Stomach (tissue), 9 donors: ENCODE data around the gene MYH4. TPM values are rescaled to one million over a fixed set of nuclear protein-coding genes. Genes with fewer than 3 reads are reported as not detected.

Experiments
- DNase-seq, 2 donors: peaks; one replicate each; pipeline versions ENCODE4 v3.0.0 to v3.0.0-alpha.2; 2013 to 2019
- H3K27ac ChIP-seq, 5 donors: fragments of 200-600 bp in 4 of 5; sonication (generic) in 4 of 5; one replicate each; pipeline ENCODE4 v1.5.1; 2013 to 2019; ENCODE audit warnings: mild to moderate bottlenecking in 1 of 5, moderate library complexity in 1 of 5
- H3K27me3 ChIP-seq, 3 donors: fragments of 200-600 bp; sonication (generic); one replicate each; pipeline ENCODE4 v1.5.1; 2017 to 2019; ENCODE audit warnings: mixed run types in 1 of 3
- H3K36me3 ChIP-seq, 4 donors: fragments of 200-600 bp; sonication (generic); 1 replicate in 3 of 4; 2 replicates in 1 of 4; pipeline ENCODE4 v1.5.1; 2016 to 2019
- H3K4me1 ChIP-seq, 4 donors: fragments of 200-600 bp; sonication (generic); one replicate each; pipeline ENCODE4 v1.5.1; 2016 to 2019
- H3K4me3 ChIP-seq, 4 donors: fragments of 200-600 bp; sonication (generic) in 3 of 4; one replicate each; pipeline ENCODE4 v1.5.1; 2016 to 2019; ENCODE audit warnings: mild to moderate bottlenecking in 1 of 4
- H3K9me3 ChIP-seq, 4 donors: fragments of 200-600 bp; sonication (generic); one replicate each; pipeline ENCODE4 v1.5.1; 2016 to 2019
- EP300 ChIP-seq: sonication (generic); formaldehyde crosslinking; IDR thresholded peaks from one replicate; pipeline ENCODE4 v1.6.1; 2017; ENCODE audit warnings: antibody characterized with exemption
- POLR2A ChIP-seq, 4 donors: fragments of 450-650 bp; IDR thresholded peaks; one replicate each; pipeline ENCODE4 v1.6.1; 2016; ENCODE audit warnings: antibody characterized with exemption in 4 of 4, control low read depth in 2 of 4, mild to moderate bottlenecking in 1 of 4, moderate library complexity in 1 of 4
- POLR2AphosphoS5 ChIP-seq, 3 donors: sonication (generic); formaldehyde crosslinking; IDR thresholded peaks; one replicate each; pipeline ENCODE4 v1.6.1; 2016; ENCODE audit warnings: antibody characterized with exemption in 3 of 3
- WGBS, 5 donors: extraction: QIAGEN DNeasy Blood & Tissue Kit in 3 of 5; methylation state at CpG; one replicate each; pipeline versions ENCODE4 v1.1.5 to v1.1.7; 2013 to 2018; 5-methylcytosine and 5-hydroxymethylcytosine counted together
- intact Hi-C: fragments of 100-400 bp; cut with DNase I; formaldehyde crosslinking; loops from one replicate; pipeline ENCODE4 v1.15.1; 2023; ENCODE audit warnings: low total_unique reads
- polyA plus RNA-seq, 3 donors: library from polyadenylated mRNA; stranded (reverse); fragments of 200-250 nt; gene quantifications; one replicate each; pipeline ENCODE4 v1.2.3, GENCODE V29; 2013
- total RNA-seq, 5 donors: library from RNA; depleted of rRNA; stranded (reverse); fragments of >200 nt; gene quantifications; one replicate each; pipeline versions ENCODE4 v1.1.0 to v1.2.3, GENCODE V29; 2014 to 2016
- TF ChIP-seq, protein P1 (sequence below), 7 experiments: fragments of 450-650 bp in 4 of 7; fragments of 200-600 bp in 3 of 7; sonication (generic) in 3 of 7; IDR thresholded peaks; one replicate each; pipeline ENCODE4 v1.5.1; 2016 to 2019; ENCODE audit warnings: antibody characterized with exemption in 7 of 7, control low read depth in 2 of 7, mild to moderate bottlenecking in 1 of 7
- donor health status: healthy with polysubstance abuse.
- donor health status: Bipolar disorder and iron deficiency.
- donor health status: healthy.

MYH4 gene
- total and polyA plus RNA-seq, 8 donors, result not detected

DNA sequence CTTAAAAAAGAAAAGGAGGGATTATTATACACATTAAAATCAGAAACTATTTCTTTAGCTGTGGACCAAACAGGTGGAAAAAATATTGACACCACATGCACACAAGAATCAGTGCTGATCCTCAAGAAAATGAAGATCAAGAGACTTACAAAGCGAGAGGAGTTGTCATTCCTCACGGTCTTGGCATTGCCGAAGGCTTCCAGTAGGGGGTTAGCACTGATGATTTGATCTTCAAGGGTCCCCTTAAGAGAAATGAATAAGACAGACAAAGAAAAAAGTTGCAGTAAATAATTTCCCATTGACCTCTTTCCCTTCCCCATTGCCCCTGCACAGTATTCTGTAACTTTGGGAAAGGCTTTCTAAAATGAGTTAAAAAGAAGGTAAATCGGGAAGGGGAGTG lies 6.0 kb downstream of the MYH4 start:
- DNase-seq, result no peak
- H3K4me3 ChIP-seq, result no peak overlapping the region
- H3K36me3 ChIP-seq, result no peaks in the 10 kb centered on the region
- H3K4me1 ChIP-seq, result no peaks in the 10 kb centered on the region
- H3K9me3 ChIP-seq, result no peaks in the 10 kb centered on the region
- intact Hi-C loops, result no loop called here
- peaks cover 0 to 7% (median 0%) of the 10 kb centered on the region in 3 donors for H3K27me3 ChIP-seq
- WGBS, 5 donors, result 69 to 77% (median 74%) methylated on average over 4 of the region's 4 CpGs
- no peak overlapping the region for H3K27ac ChIP-seq
- TF ChIP-seq POLR2A (IDR thresholded peaks at IDR 0.05) (no peak), EP300 (no peak), POLR2AphosphoS5 (IDR thresholded peaks at IDR 0.05) (no peak)
- TF ChIP-seq, protein P1, sequence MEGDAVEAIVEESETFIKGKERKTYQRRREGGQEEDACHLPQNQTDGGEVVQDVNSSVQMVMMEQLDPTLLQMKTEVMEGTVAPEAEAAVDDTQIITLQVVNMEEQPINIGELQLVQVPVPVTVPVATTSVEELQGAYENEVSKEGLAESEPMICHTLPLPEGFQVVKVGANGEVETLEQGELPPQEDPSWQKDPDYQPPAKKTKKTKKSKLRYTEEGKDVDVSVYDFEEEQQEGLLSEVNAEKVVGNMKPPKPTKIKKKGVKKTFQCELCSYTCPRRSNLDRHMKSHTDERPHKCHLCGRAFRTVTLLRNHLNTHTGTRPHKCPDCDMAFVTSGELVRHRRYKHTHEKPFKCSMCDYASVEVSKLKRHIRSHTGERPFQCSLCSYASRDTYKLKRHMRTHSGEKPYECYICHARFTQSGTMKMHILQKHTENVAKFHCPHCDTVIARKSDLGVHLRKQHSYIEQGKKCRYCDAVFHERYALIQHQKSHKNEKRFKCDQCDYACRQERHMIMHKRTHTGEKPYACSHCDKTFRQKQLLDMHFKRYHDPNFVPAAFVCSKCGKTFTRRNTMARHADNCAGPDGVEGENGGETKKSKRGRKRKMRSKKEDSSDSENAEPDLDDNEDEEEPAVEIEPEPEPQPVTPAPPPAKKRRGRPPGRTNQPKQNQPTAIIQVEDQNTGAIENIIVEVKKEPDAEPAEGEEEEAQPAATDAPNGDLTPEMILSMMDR (IDR thresholded peaks at IDR 0.05), result no peak

DNA sequence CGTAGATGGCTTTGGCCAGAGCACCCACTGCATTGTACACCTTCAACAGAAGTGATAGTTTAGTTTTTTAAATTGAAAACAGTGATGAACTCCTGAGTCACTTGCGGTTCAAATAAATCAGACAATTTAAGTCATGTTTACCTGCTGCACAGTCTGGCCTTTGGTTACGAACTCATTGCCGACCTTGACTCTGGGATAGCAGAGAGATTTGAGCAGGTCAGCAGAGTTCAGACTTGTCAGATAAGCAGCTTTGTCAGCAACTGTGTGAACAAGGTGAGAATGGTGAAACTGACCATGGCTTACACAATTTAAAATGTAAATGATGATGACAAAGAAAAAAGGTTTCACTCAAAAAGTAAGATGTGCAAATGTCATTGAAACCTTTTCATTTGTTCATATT lies 9.3 kb downstream of the MYH4 start:
- TF ChIP-seq POLR2AphosphoS5 (IDR thresholded peaks at IDR 0.05), result no peak
- no peak for TF ChIP-seq EP300
- no peak for TF ChIP-seq POLR2A (IDR thresholded peaks at IDR 0.05)
- TF ChIP-seq, protein P1 (IDR thresholded peaks at IDR 0.05), result no peak
- no peak for DNase-seq
- no peak overlapping the region for H3K27ac ChIP-seq
- intact Hi-C loops, result no loop called here
- no peaks in the 10 kb centered on the region for H3K4me1 ChIP-seq
- no peaks in the 10 kb centered on the region for H3K9me3 ChIP-seq
- no peak overlapping the region for H3K4me3 ChIP-seq
- no peaks in the 10 kb centered on the region for H3K36me3 ChIP-seq
- peaks cover 0 to 7% (median 0%) of the 10 kb centered on the region in 3 donors for H3K27me3 ChIP-seq
- WGBS, 5 donors, result 43 to 66% (median 50%) methylated on average over 4 of the region's 4 CpGs

DNA sequence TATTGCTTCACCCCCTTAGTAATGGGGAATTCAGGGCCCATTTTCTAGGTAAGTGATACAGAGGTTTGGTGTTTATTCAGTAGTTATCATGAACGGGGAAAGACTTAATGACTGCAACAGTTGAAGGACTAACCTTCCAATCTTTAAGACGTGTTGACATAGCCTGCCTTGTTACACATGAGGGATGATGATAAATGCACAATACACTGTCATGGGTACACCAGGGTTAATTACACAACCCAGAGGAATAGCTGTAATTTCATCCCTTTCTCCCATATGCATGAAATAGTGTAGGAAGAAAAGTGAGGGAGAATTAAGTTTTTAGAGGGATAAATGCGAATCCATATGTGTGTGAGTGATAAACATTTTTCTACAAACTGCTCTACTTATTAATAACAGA lies 10.7 kb downstream of the MYH4 start:
- no peak overlapping the region for H3K4me3 ChIP-seq
- TF ChIP-seq POLR2AphosphoS5 (IDR thresholded peaks at IDR 0.05), result no peak
- no peak for DNase-seq
- H3K9me3 ChIP-seq, result no peaks in the 10 kb centered on the region
- intact Hi-C loops, result no loop called here
- H3K27ac ChIP-seq, result no peak overlapping the region
- WGBS, 5 donors, result 32 to 48% (median 42%) methylated on average over 3 of the region's 3 CpGs
- H3K36me3 ChIP-seq, result no peaks in the 10 kb centered on the region
- H3K4me1 ChIP-seq, result no peaks in the 10 kb centered on the region
- H3K27me3 ChIP-seq, result peaks cover 0 to 7% (median 0%) of the 10 kb centered on the region in 3 donors

DNA sequence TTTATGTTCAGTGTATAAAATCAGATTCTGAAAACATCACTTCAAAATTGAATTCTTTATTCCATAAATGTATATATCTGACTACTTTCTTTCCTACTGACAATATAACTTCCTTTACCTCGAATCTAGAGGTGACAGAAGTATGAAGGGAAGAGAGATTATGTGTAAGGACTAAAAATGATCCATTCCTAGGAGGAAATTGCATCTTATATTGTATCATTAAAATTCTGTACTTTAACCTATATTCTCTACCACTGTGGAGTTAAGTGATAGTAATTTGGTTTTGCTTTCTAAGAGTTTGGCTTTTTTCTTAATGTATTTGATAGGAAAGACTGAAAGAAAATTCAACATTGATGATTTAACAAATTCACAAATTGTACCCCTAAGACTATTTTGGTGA lies 11.4 kb downstream of the MYH4 start:
- Histone ChIP-seq H3K4me3 (no peak overlapping the region), H3K36me3 (no peaks in the 10 kb centered on the region), H3K27me3 (peaks cover 0 to 7% (median 0%) of the 10 kb centered on the region in 3 donors), H3K4me1 (no peaks in the 10 kb centered on the region), H3K27ac (no peak overlapping the region), H3K9me3 (no peaks in the 10 kb centered on the region)
- no peak for TF ChIP-seq EP300
- TF ChIP-seq POLR2AphosphoS5 (IDR thresholded peaks at IDR 0.05), result no peak
- no peak for TF ChIP-seq POLR2A (IDR thresholded peaks at IDR 0.05)
- TF ChIP-seq, protein P1 (IDR thresholded peaks at IDR 0.05), result no peak
- DNase-seq, result no peak
- intact Hi-C loops, result no loop called here
- 15 to 23% (median 18%) methylated on average over 1 of the region's 1 CpG for WGBS, 5 donors

DNA sequence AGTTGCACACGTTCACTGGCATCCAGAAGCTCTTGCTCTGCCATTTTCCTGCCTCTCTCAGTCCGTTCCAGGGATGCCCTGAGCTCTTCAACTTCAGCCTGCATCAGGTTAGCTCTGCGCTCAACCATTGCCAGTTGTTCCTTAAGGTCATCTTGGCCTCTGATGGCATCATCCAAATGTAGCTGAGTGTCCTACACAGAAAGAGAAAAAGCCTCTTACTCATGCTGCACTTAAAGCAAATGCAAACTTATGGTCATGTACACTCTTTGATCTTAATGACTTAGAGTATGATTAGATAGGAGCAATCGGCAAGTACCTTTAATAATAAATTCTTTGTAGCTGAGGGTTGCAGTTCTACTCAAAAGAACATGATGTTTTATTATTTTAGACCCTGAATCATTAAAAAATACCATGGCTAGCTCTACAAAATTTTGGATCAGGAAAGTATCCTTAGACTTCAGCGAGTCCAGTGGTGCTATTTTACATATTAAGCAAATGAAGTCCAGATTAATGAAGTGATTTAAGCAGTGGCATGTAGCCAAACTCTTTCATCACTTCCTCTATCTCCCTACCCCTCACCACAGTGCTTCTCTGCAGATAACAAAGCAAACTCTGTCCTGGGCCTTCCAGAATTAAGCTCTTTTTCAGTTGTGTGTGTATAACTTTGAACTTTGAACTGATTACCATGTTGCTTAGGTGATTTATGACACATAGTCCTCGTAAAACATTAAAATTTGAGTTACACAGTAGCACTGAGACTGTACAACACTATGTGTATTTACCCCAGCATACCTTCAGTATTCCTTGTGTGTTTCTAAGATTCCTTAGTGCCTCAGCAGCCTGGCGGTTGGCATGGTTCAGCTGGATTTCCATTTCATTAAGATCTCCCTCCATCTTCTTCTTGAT lies 22.1 kb downstream of the MYH4 start:
- DNase-seq, result peak in 1 of 2 donors; percentile 23
- TF ChIP-seq POLR2AphosphoS5 (IDR thresholded peaks at IDR 0.05), result no peak
- TF ChIP-seq, protein P1 (IDR thresholded peaks at IDR 0.05), result no peak
- TF ChIP-seq EP300, result no peak
- TF ChIP-seq POLR2A (IDR thresholded peaks at IDR 0.05), result no peak
- no peak overlapping the region for H3K27ac ChIP-seq
- no peaks in the 10 kb centered on the region for H3K36me3 ChIP-seq
- intact Hi-C loops, result no loop called here
- no peaks in the 10 kb centered on the region for H3K27me3 ChIP-seq
- 54 to 64% (median 59%) methylated on average over 7 of the region's 7 CpGs for WGBS, 5 donors
- H3K4me3 ChIP-seq, result no peak overlapping the region
- H3K9me3 ChIP-seq, result no peaks in the 10 kb centered on the region
- H3K4me1 ChIP-seq, result no peaks in the 10 kb centered on the region
